GM18858 (cell line): ENCODE results near the gene LMNTD2.

ENCODE experiments used
- ATAC-seq: cut with Tn5 transposase; IDR thresholded peaks from one replicate; pipeline ENCODE4 v1.9.1; 2021; ENCODE audit not compliant: unreplicated experiment

Gene LMNTD2

GRCh38 chr11:554428-555226 lies 5.9 kb downstream of the LMNTD2 start:
- ATAC-seq, result no peak

GRCh38 chr11:553988-554340 lies 6.6 kb downstream of the LMNTD2 start:
- no peak for ATAC-seq

GRCh38 chr11:553083-553987 lies 7.2 kb downstream of the LMNTD2 start:
- ATAC-seq, result no peak

GRCh38 chr11:551596-551995 lies 8.9 kb downstream of the LMNTD2 start:
- ATAC-seq, result no peak

GRCh38 chr11:551131-551530 lies 9.4 kb downstream of the LMNTD2 start:
- no peak for ATAC-seq

GRCh38 chr11:550746-551085 lies 9.8 kb downstream of the LMNTD2 start:
- ATAC-seq, result no peak

- no peak for ATAC-seq
These were observed 10.4 kb downstream of the LMNTD2 start for GRCh38 chr11:550021-550745.

- no peak for ATAC-seq
These were observed 11.6 kb downstream of the LMNTD2 start for GRCh38 chr11:548700-549603.

GRCh38 chr11:545171-545570 lies 15.4 kb downstream of the LMNTD2 start:
- no peak for ATAC-seq

GRCh38 chr11:544817-545166 lies 15.7 kb downstream of the LMNTD2 start:
- ATAC-seq, result no peak

GRCh38 chr11:541433-541885 lies 19.1 kb downstream of the LMNTD2 start:
- no peak for ATAC-seq

GRCh38 chr11:540583-541432 lies 19.7 kb downstream of the LMNTD2 start:
- ATAC-seq, result no peak

GRCh38 chr11:539971-540481 lies 20.5 kb downstream of the LMNTD2 start:
- no peak for ATAC-seq

- no peak for ATAC-seq
These were observed 22.0 kb downstream of the LMNTD2 start for GRCh38 chr11:538431-539051.

GRCh38 chr11:537622-538430 lies 22.7 kb downstream of the LMNTD2 start:
- no peak for ATAC-seq

GRCh38 chr11:536841-537621 lies 23.5 kb downstream of the LMNTD2 start, which contains the start of gene LRRC56:
TSS of gene LRRC56 (plus strand) at chr11:537527. CDS start at chr11:540685, 3,158 bp downstream.
- peak; percentile 41 for ATAC-seq
